ENCODE data around the gene TFEB. TPM values are rescaled to one million over a fixed set of nuclear protein-coding genes. Genes with fewer than 3 reads are reported as not detected.

The TFEB gene
- total and polyA plus RNA-seq, 10 of the 15 experiments (the other 5 are each of a cell fraction or from before 2014, with no cell fraction given), result 0.84 to 108 (median 60.8) TPM

GRCh38 chr6:41728073-41728936 lies 7.1 kb downstream of the TFEB start (continued):
- TF ChIP-seq, protein P1, sequence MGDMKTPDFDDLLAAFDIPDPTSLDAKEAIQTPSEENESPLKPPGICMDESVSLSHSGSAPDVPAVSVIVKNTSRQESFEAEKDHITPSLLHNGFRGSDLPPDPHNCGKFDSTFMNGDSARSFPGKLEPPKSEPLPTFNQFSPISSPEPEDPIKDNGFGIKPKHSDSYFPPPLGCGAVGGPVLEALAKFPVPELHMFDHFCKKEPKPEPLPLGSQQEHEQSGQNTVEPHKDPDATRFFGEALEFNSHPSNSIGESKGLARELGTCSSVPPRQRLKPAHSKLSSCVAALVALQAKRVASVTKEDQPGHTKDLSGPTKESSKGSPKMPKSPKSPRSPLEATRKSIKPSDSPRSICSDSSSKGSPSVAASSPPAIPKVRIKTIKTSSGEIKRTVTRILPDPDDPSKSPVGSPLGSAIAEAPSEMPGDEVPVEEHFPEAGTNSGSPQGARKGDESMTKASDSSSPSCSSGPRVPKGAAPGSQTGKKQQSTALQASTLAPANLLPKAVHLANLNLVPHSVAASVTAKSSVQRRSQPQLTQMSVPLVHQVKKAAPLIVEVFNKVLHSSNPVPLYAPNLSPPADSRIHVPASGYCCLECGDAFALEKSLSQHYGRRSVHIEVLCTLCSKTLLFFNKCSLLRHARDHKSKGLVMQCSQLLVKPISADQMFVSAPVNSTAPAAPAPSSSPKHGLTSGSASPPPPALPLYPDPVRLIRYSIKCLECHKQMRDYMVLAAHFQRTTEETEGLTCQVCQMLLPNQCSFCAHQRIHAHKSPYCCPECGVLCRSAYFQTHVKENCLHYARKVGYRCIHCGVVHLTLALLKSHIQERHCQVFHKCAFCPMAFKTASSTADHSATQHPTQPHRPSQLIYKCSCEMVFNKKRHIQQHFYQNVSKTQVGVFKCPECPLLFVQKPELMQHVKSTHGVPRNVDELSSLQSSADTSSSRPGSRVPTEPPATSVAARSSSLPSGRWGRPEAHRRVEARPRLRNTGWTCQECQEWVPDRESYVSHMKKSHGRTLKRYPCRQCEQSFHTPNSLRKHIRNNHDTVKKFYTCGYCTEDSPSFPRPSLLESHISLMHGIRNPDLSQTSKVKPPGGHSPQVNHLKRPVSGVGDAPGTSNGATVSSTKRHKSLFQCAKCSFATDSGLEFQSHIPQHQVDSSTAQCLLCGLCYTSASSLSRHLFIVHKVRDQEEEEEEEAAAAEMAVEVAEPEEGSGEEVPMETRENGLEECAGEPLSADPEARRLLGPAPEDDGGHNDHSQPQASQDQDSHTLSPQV (IDR thresholded peaks at IDR 0.05), result no peak
- TF ChIP-seq FOXK2 (IDR thresholded peaks at IDR 0.05) (no peak), NR2F1 (conservative IDR thresholded peaks at IDR 0.05) (0 out of 2 replicates have a peak, but pooled peaks have one; percentile 20), ZNF207 (IDR thresholded peaks at IDR 0.05; ENCODE audit: borderline replicate concordance) (no peak)

DNA sequence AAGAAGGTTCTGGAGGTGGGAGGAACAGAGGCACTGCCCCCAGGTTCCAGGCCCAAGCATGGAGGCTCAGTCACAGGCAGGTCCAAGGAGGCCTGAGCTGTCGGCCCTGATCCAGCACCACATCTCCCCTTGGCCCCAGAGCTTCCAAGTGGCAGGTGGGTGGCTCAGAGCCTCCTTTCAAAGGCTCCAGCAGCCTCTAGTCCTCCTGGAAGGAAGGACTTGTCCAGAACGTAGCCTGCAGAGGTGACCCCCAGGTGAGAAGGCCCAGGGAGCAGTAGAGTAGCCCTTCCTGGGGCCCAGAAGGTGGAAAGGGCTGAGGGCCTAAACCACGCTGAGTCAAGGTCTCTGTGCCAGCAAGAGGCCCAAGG lies 7.7 kb downstream of the TFEB start:
- peak overlapping the region; percentile 98 for H3K27ac ChIP-seq (ENCODE audit: control insufficient read depth, insufficient read depth)
- H3K36me3 ChIP-seq (ENCODE audit: control insufficient read depth in 2 of 2, insufficient read depth in 2 of 2, low read length in 1 of 2), result peaks cover 2 to 8% of the 10 kb centered on the region in 2 experiments; a peak in 2 of 4 replicates
- in situ Hi-C loops (cut with MboI) (no loop called here), intact Hi-C loops (cut with micrococcal nuclease; ENCODE audit: unreplicated experiment) (no loop called here)
- no peak overlapping the region for H2AFZ ChIP-seq (ENCODE audit: control insufficient read depth, low read depth, low read length)
- no TSS peak for BruUV-seq (replicated peaks)
- TF ChIP-seq, protein P2, sequence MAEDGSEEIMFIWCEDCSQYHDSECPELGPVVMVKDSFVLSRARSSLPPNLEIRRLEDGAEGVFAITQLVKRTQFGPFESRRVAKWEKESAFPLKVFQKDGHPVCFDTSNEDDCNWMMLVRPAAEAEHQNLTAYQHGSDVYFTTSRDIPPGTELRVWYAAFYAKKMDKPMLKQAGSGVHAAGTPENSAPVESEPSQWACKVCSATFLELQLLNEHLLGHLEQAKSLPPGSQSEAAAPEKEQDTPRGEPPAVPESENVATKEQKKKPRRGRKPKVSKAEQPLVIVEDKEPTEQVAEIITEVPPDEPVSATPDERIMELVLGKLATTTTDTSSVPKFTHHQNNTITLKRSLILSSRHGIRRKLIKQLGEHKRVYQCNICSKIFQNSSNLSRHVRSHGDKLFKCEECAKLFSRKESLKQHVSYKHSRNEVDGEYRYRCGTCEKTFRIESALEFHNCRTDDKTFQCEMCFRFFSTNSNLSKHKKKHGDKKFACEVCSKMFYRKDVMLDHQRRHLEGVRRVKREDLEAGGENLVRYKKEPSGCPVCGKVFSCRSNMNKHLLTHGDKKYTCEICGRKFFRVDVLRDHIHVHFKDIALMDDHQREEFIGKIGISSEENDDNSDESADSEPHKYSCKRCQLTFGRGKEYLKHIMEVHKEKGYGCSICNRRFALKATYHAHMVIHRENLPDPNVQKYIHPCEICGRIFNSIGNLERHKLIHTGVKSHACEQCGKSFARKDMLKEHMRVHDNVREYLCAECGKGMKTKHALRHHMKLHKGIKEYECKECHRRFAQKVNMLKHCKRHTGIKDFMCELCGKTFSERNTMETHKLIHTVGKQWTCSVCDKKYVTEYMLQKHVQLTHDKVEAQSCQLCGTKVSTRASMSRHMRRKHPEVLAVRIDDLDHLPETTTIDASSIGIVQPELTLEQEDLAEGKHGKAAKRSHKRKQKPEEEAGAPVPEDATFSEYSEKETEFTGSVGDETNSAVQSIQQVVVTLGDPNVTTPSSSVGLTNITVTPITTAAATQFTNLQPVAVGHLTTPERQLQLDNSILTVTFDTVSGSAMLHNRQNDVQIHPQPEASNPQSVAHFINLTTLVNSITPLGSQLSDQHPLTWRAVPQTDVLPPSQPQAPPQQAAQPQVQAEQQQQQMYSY (CRISPR knock-in tag; IDR thresholded peaks at IDR 0.05), result no peak
- TF ChIP-seq EZH2 (IDR thresholded peaks at IDR 0.05; ENCODE audit: borderline replicate concordance, control insufficient read depth, low read depth, low read length) (no peak), TBL1XR1 (IDR thresholded peaks at IDR 0.05; ENCODE audit: low read depth, low read length) (no peak), SREBF2 (IDR thresholded peaks at IDR 0.05; ENCODE audit: low read length) (no peak), IKZF2 (IDR thresholded peaks at IDR 0.05) (no peak)
- TF ChIP-seq, protein P3, sequence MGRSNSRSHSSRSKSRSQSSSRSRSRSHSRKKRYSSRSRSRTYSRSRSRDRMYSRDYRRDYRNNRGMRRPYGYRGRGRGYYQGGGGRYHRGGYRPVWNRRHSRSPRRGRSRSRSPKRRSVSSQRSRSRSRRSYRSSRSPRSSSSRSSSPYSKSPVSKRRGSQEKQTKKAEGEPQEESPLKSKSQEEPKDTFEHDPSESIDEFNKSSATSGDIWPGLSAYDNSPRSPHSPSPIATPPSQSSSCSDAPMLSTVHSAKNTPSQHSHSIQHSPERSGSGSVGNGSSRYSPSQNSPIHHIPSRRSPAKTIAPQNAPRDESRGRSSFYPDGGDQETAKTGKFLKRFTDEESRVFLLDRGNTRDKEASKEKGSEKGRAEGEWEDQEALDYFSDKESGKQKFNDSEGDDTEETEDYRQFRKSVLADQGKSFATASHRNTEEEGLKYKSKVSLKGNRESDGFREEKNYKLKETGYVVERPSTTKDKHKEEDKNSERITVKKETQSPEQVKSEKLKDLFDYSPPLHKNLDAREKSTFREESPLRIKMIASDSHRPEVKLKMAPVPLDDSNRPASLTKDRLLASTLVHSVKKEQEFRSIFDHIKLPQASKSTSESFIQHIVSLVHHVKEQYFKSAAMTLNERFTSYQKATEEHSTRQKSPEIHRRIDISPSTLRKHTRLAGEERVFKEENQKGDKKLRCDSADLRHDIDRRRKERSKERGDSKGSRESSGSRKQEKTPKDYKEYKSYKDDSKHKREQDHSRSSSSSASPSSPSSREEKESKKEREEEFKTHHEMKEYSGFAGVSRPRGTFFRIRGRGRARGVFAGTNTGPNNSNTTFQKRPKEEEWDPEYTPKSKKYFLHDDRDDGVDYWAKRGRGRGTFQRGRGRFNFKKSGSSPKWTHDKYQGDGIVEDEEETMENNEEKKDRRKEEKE (IDR thresholded peaks at IDR 0.05), result no peak
- peaks cover 100% of the 10 kb centered on the region for H3K79me2 ChIP-seq (ENCODE audit: control insufficient read depth, insufficient read depth, low read length)
- DNase-seq (ENCODE audit: low read depth, low spot score), result no peak
- H3K9me3 ChIP-seq (replicated peaks; ENCODE audit: control insufficient read depth, insufficient read depth, low read length), result no peaks in the 10 kb centered on the region
- peaks cover 69% of the 10 kb centered on the region for H3K4me1 ChIP-seq (ENCODE audit: control insufficient read depth, insufficient read depth, low read length)
- FAIRE-seq, result no peak
- ChIA-PET POLR2A (interaction anchor here (0.6 to 9.6 kb wide), 3 partner anchors 9 to 21 kb away, joined by 9 to 293 read pairs (median 180); no protein-coding TSS in a partner anchor), CTCF (interaction anchor here (1.3 to 5.6 kb wide), 4 partner anchors 12 to 23 kb away, joined by 4 to 46 read pairs (median 12); no protein-coding TSS in a partner anchor), RAD21 (ENCODE audit: unreplicated experiment) (interaction anchor here (4.3 to 8.5 kb wide), 2 partner anchors 9 to 22 kb away, joined by 30 to 300 read pairs; no protein-coding TSS in a partner anchor), SMC1A (ENCODE audit: uncharacterized antibody, unreplicated experiment) (interaction anchor here (1.2 to 8.5 kb wide), 4 partner anchors 6 to 29 kb away, joined by 3 to 168 read pairs (median 54); no protein-coding TSS in a partner anchor)
- no peaks in the 10 kb centered on the region for H4K20me1 ChIP-seq (ENCODE audit: control insufficient read depth, insufficient read depth)
- H3K27me3 ChIP-seq (replicated peaks in 1 of 2; ENCODE audit: control insufficient read depth in 2 of 2, insufficient read depth in 2 of 2, low read length in 1 of 2), result no peaks in the 10 kb centered on the region
- H3K4me3 ChIP-seq, result peak overlapping the region; percentile 92; the same call in 1 of the 2 replicates
- no peak for ATAC-seq
- WGBS (ENCODE audit: insufficient coverage, insufficient replicate concordance, low lambda C conversion rate, missing lambda C conversion rate), result 58% methylated on average over 3 of the region's 3 CpGs
- H3K4me2 ChIP-seq (ENCODE audit: control insufficient read depth, insufficient read depth), result peak overlapping the region; percentile 99
- peak overlapping the region; percentile 10 for H3K9ac ChIP-seq (ENCODE audit: control insufficient read depth, insufficient read depth, low read length)

All from GM12878 (cell line).